ENCODE results near the gene PHACTR2.
"Not testable (repeated sequence)": the region's sequence is repeated elsewhere in the genome, so short reads cannot be mapped to it uniquely, and the experiment has no call there.

Gene PHACTR2

DNA sequence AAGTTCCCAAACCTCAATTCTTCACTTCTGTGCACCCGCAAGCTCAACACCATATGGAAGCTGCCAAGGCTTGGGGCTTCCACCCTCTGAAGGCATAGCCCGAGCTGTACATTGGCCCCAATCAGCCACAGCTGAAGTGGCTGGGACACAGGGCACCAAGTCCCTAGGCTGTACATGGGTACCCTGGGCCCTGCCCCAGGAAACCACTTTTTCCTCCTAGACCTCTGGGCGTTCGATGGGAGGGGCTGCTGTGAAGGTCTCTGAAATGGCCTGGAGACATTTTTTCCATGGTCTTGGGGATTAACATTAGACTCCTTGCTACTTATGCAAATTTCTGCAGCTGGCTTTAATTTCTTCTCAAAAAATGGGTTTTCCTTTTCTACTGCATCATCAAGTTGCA lies 195.8 kb downstream of the PHACTR2 start:
- DNase-seq: not testable (repeated sequence)

DNA sequence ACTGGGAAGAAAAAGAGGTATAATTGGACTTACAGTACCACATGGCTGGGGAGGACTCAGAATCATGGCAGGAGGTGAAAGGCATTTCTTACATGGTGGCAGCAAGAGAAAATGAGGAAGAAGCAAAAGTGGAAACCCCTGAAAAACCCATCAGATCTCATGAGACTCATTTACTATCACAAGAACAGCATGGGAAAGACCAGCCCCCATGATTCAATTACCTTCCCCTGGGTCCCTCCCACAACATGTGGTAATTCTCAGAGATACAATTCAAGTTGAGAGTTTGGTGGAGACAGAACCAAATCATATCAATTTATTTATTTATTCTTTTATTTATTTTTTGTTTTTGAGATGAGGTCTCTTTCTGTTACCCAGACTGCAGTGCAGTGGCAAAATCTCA lies 196.7 kb downstream of the PHACTR2 start:
- DNase-seq: not testable (repeated sequence)

- DNase-seq: no peak
Measured at GRCh38 chr6:143877584-143878271, 200.0 kb downstream of the PHACTR2 start.

DNA sequence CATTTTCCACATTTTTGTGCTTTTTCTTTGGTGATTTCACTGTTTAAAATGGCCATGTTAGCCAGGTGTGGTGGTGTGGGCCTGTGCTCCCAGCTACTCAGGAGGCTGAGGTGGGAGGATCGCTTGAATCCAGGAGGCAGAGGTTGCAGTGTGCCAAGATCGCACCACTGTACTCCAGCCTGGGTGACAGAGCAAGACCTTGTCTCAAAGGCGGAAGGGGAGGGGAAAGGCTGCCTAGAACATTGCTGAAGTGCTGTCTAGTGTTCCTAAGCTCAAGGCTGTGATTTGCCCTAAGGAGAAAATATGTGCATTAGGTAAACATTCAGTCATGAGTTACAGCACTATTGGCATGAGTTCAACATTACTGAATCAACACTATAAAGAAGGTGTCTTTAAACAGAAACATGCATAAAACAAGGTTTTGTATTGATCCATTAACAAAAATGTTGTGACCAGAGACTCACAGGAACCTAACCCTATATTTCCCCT lies 200.6 kb downstream of the PHACTR2 start:
- DNase-seq: no peak

DNA sequence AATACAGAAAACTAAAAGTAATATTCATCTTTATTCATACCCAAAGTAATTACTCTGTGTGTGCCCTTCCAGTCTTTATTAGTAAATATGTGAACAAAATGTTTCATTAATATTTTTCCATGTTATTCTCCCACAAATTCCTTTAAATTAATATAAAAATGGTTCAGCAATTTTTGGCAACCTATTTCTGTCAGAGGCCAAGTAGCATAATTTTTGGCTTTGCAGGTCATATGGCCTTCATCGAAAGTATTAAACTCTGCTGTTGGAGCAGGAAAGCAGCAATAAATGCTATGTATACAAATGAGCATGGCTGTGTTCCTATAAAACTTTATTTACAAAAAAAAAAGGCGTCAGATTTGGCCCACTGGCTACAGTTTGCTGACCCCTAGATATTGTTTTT lies 202.6 kb downstream of the PHACTR2 start:
- no peak for DNase-seq
